GM21447 (cell line): ENCODE data around the gene TM2D1.
"Not testable (repeated sequence)": the region's sequence is repeated elsewhere in the genome, so short reads cannot be mapped to it uniquely, and the experiment has no call there.

Experiments used
- ATAC-seq: cut with Tn5 transposase; IDR thresholded peaks from one replicate; pipeline ENCODE4 v1.9.1; 2021; ENCODE audit not compliant: unreplicated experiment

TM2D1 gene

GRCh38 chr1:61718996-61719663 is 5.8 kb downstream of the TM2D1 start:
- ATAC-seq: not testable (repeated sequence)

- no peak for ATAC-seq
Observed at GRCh38 chr1:61711969-61712368, 13.0 kb downstream of the TM2D1 start.

GRCh38 chr1:61711257-61711656 is 13.7 kb downstream of the TM2D1 start:
- not testable (repeated sequence) for ATAC-seq

- ATAC-seq: no peak
Observed at GRCh38 chr1:61709908-61710289, 15.0 kb downstream of the TM2D1 start.

- ATAC-seq: no peak
Observed at GRCh38 chr1:61708953-61709907, 15.7 kb downstream of the TM2D1 start.

GRCh38 chr1:61699911-61700851 is 24.8 kb downstream of the TM2D1 start:
- ATAC-seq: no peak

GRCh38 chr1:61692155-61692800 is 32.7 kb downstream of the TM2D1 start:
- ATAC-seq: no peak

- no peak for ATAC-seq
Observed at GRCh38 chr1:61687901-61688300, 37.0 kb downstream of the TM2D1 start.

- ATAC-seq: no peak
Observed at GRCh38 chr1:61682891-61683290, 42.0 kb downstream of the TM2D1 start.

- ATAC-seq: no peak
Observed at GRCh38 chr1:61680500-61680899, 44.4 kb downstream of the TM2D1 start.

- not testable (repeated sequence) for ATAC-seq
Observed at GRCh38 chr1:61676881-61677280, 48.1 kb downstream of the TM2D1 start.

GRCh38 chr1:61674221-61674620 is 50.7 kb downstream of the TM2D1 start:
- ATAC-seq: no peak

- no peak for ATAC-seq
Observed at GRCh38 chr1:61672376-61672775, 52.6 kb downstream of the TM2D1 start.

- ATAC-seq: no peak
Observed at GRCh38 chr1:61670445-61670844, 54.5 kb downstream of the TM2D1 start.

- ATAC-seq: no peak
Observed at GRCh38 chr1:61670016-61670415, 54.9 kb downstream of the TM2D1 start.

GRCh38 chr1:61659061-61659460 is 65.9 kb downstream of the TM2D1 start:
- ATAC-seq: no peak

GRCh38 chr1:61655453-61655852 is 69.5 kb downstream of the TM2D1 start:
- ATAC-seq: no peak

GRCh38 chr1:61654067-61654466 is 70.9 kb downstream of the TM2D1 start:
- no peak for ATAC-seq

GRCh38 chr1:61648983-61649742 is 75.8 kb downstream of the TM2D1 start:
- ATAC-seq: no peak

- ATAC-seq: no peak
Observed at GRCh38 chr1:61647142-61647541, 77.8 kb downstream of the TM2D1 start.
